Adrenal gland (tissue), 5 donors: ENCODE results near the gene MRGPRD.

Experiments used
- POLR2A ChIP-seq, 2 donors: fragments of 450-650 bp; IDR thresholded peaks; one replicate each; pipeline ENCODE4 v1.6.1; 2017; ENCODE audit warnings: antibody characterized with exemption in 2 of 2, mild to moderate bottlenecking in 2 of 2, moderate library complexity in 1 of 2
- TF ChIP-seq, protein P1 (sequence below), 6 experiments: fragments of 450-650 bp in 4 of 6; fragments of 200-600 bp in 2 of 6; sonication (generic) in 1 of 6; IDR thresholded peaks; 1 replicate in 5 of 6; 2 replicates in 1 of 6; pipeline versions ENCODE4 v1.5.1 to v1.8.0; 2016 to 2021; ENCODE audit warnings: antibody characterized with exemption in 6 of 6, mild to moderate bottlenecking in 2 of 6, moderate library complexity in 1 of 6
- donor health status: DM: no; HTN: no; CAD: no.

DNA sequence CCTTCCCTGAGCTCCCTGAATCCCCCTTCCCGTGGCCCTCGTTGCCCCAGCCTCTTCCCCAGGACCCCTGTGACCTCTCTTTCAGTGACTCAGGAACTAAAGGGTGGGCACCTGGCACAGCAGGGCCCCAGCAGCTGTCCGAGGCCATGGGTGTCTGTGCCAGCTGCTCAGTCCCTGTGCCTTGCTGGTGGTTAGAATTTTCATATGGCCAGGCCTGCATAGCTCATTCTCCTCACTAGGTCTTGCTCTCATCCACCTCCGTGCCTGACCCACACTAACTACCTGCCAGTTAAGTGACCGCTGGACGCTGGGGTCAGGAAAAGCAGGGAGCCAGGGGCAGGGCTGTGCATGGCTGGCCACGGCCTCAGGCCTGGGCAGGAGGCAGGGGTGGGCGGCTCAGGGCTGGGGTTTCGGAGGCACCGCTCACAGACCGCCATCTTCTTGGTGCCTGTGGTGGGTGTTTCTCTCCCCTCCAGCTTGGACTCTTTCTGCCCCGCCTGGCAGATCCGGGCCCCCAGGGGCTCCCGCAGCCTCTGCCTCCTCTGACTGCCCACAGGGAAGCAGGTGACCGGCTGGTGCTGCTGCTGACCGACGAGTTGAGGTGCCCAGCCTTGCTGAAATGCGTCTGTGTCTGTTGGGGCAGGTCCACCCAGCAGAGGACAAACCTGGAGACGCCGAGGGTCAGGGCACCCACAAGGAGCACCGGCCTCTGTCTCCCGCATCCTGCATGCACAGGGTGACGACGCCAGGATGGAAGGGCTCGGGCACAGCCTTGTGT is 20.3 kb downstream of the MRGPRD start:
- TF ChIP-seq, protein P1, sequence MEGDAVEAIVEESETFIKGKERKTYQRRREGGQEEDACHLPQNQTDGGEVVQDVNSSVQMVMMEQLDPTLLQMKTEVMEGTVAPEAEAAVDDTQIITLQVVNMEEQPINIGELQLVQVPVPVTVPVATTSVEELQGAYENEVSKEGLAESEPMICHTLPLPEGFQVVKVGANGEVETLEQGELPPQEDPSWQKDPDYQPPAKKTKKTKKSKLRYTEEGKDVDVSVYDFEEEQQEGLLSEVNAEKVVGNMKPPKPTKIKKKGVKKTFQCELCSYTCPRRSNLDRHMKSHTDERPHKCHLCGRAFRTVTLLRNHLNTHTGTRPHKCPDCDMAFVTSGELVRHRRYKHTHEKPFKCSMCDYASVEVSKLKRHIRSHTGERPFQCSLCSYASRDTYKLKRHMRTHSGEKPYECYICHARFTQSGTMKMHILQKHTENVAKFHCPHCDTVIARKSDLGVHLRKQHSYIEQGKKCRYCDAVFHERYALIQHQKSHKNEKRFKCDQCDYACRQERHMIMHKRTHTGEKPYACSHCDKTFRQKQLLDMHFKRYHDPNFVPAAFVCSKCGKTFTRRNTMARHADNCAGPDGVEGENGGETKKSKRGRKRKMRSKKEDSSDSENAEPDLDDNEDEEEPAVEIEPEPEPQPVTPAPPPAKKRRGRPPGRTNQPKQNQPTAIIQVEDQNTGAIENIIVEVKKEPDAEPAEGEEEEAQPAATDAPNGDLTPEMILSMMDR (IDR thresholded peaks at IDR 0.05) = no peak
- no peak for TF ChIP-seq POLR2A (IDR thresholded peaks at IDR 0.05)
